ENCODE data around the gene TACR2.
A peak's percentile ranks its signal among the peaks of the same experiment; 100 is the strongest.
"Not testable (repeated sequence)": the region's sequence is repeated elsewhere in the genome, so short reads cannot be mapped to it uniquely, and the experiment has no call there.

Gene TACR2

DNA sequence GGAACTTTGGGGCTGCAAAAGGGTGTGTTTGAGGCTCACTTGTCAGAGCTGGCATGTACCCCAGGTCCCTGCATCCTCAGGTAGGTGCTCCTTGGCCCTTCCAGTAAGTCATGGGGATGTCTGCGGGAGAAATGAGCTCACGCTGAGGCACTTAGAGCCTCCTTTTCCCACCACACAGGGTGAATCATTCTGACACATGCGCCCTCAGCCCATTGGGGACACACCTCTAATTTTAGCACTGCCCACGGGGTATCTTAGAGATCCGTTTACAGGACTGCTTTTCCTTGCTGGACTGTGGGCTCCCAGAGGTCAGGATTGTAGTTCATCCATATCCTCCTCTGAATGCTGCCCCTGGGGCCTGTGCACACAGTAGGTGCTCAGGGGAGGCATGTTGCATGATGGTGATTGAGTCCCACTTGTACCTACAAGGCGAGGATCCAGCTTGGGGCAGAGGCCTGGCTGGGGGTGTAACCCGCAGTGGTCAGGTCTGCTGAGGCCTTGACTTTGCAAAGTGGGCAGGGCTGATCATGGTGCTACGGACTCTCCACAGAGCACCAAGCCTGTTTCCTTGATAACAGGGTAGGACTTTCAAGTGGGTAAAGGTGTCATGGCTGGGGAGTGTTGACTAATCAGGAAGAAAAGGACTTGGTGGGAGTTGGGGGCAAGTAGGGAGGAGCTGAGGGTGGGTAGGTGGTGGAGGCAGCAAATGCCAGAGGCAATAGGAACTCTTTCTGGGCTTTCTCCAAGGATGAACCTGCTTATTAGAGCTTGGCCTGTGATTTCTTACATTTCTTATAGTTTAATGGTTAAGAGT, 40.4 kb upstream of the TACR2 start:
- H3K4me3 ChIP-seq (ENCODE audit: low read depth, low read length) = no peak overlapping the region
- TF ChIP-seq, protein P1, sequence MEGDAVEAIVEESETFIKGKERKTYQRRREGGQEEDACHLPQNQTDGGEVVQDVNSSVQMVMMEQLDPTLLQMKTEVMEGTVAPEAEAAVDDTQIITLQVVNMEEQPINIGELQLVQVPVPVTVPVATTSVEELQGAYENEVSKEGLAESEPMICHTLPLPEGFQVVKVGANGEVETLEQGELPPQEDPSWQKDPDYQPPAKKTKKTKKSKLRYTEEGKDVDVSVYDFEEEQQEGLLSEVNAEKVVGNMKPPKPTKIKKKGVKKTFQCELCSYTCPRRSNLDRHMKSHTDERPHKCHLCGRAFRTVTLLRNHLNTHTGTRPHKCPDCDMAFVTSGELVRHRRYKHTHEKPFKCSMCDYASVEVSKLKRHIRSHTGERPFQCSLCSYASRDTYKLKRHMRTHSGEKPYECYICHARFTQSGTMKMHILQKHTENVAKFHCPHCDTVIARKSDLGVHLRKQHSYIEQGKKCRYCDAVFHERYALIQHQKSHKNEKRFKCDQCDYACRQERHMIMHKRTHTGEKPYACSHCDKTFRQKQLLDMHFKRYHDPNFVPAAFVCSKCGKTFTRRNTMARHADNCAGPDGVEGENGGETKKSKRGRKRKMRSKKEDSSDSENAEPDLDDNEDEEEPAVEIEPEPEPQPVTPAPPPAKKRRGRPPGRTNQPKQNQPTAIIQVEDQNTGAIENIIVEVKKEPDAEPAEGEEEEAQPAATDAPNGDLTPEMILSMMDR (IDR thresholded peaks at IDR 0.05; ENCODE audit: borderline replicate concordance, insufficient read depth, low read depth, low read length) = no peak

DNA sequence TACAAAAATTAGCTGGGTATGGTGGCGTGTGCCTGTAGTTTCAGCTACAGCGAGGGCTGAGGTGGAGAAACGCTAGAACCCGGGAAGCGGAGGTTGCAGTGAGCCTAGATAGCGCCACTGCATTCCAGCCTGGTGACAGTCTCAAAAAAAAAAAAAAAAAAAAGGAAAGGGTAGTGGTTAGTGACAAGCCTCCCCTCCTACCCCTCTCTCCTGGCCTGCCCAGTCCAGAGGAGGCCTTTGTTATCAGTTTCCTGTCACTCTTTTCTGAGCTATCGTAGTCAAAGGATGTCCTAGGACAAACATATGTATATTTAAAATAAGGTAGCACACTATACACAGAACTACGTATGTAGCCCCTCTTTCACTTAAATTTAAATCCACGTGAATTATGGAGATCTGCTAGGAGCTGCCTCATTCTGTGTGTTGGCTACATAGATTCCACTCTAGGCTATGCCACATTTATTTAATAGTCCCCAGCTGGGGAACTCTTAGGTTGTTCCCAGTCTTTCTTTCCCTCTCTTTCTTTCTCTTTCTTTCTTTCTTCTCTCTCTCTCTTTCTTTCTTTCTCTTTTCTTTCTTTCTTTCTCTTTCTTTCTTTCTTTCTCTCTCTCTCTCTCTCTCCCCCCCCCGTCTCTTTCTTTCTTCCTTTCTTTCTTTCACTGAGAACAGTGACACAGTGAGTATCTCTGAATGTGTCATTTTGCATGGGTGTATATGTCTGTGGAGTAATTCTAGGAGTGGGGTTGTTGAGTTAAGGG, 38.5 kb upstream of the TACR2 start:
- no peak overlapping the region for H3K4me3 ChIP-seq (ENCODE audit: low read depth, low read length)
- TF ChIP-seq, protein P1 (IDR thresholded peaks at IDR 0.05; ENCODE audit: borderline replicate concordance, insufficient read depth, low read depth, low read length) = no peak

DNA sequence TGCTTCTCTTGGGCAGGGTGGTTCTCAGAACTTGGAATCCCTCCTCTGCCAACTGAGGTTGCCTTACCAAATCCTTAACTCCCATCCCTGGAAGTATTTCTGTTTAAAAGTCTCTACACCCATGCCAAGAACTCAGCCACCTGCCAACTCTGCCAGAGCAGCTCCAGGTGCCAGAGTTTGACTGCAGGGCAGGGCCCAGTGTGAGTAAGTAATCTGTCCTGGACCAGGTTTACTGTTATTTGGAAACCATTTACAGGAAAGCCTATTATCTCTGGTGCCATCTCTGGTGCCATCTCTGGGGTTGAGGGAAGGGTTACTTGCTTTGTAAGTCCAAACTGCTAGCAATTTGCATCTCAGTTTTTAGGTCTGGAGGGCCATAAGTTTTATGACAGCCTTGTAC, 37.1 kb upstream of the TACR2 start:
- TF ChIP-seq, protein P1 (IDR thresholded peaks at IDR 0.05; ENCODE audit: borderline replicate concordance, insufficient read depth, low read depth, low read length) = no peak
- no peak overlapping the region for H3K4me3 ChIP-seq (ENCODE audit: low read depth, low read length)

DNA sequence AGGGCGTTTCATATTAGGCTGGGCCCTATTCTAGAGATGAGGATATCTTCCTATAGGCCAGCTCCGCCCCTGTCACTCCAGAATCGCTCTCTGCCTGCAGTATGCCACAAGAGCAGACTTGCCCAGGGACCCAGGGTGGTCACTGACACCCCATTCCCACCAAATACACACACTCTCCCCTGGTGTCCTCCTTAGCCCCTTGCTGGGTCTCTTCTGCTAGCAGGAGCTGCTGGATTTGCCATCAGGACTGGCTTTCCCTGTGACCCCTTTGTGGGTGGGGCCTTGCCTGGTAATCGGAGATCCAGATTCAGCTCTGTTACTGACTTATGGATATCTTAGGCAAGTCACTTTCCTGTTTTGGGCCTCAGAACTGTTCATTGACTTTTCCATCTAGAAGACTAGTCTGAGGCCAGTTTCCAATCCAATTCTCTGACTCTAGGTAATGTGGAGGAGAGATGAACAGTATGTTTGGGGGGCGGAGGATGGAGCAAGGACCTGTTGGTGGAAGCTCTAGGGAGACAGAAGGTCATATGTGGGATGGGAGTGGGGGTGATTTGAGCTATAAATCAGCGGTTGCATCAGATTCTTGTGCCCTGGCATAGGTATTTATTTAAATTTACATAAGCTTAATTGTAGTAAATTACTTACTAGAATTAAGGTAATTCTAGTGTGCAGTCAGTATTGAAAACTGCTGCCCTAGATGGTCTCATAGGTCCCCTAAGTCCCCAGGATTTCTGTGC, 36.1 kb upstream of the TACR2 start:
- TF ChIP-seq, protein P1 (IDR thresholded peaks at IDR 0.05; ENCODE audit: borderline replicate concordance, insufficient read depth, low read depth, low read length) = no peak
- H3K4me3 ChIP-seq (ENCODE audit: low read depth, low read length) = no peak overlapping the region

DNA sequence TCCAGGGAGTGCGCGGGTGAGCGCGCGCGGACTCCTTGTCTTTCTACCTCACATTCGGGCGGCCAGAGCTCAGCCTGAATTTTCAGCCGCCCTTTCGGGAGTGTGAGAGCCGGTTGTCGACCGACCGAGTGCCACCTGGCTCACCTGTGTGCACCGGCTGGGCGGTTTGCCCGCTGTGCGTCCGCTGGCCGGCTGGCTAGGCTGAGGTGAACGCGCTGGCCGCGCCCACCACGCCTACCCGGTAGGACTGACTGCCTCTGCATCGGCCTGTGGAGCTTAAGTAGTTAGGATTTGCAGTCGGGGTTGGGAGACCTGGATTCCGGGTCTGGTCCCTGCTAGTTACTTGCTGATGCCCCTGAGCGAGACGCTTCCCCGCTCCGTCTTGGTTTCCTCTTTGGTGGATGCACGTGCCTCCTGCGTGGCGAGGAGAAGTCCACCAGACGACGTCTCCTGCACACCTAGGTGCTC, 35.1 kb upstream of the TACR2 start:
- peak overlapping the region; percentile 53 for H3K4me3 ChIP-seq (ENCODE audit: low read depth, low read length)
- TF ChIP-seq, protein P1 (IDR thresholded peaks at IDR 0.05; ENCODE audit: borderline replicate concordance, insufficient read depth, low read depth, low read length) = no peak

DNA sequence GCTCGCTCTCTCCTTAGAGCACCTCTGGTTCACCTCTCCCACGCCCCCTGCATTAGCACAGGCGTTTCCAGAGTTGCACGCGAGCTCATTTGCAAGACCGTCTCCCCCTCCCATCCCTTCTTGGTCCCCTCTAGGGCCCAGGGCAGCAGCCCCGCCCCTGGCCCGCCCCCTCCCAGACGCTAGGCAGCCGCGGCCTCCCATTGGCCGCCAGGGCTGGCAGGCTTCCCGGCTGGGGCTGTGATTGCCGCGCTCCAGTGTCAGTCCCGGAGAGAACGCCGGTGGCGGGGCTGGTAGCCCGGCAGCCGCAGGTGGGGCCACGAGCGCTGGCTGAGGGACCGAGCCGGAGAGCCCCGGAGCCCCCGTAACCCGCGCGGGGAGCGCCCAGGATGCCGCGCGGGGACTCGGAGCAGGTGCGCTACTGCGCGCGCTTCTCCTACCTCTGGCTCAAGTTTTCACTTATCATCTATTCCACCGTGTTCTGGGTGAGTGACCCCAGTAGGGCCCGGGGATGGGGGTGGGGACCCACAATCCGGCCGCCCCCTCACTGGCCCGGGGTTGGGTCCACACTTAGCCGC, 34.6 kb upstream of the TACR2 start, which contains the start of gene TSPAN15:
TSS of gene TSPAN15 (plus strand) at position 257 of the 575 bp plus-strand sequence. CDS start at position 387, 130 bp downstream.
- peak within 1 kb of the TSS; percentile 53 for H3K4me3 ChIP-seq (ENCODE audit: low read depth, low read length)
- TF ChIP-seq, protein P1 (IDR thresholded peaks at IDR 0.05; ENCODE audit: borderline replicate concordance, insufficient read depth, low read depth, low read length) = no peak

DNA sequence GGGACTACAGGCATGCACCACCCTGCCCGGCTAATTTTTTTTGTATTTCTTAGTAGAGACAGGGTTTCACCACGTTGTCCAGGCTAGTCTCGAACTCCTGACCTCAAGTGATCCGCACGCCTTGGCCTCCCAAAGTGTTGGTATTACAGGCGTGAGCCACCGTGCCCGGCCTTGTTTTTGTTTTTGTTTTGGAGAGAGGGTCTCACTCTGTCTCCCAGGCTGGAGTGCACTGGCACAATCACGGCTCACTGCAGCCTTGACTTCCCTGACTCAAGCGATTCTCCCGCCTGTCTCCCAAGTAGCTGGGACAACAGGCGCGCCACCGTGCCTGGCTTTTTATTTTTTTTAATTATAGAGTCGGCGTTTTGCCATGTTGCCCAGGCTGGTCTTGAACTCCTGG, 33.7 kb upstream of the TACR2 start:
- H3K4me3 ChIP-seq (ENCODE audit: low read depth, low read length) = not testable (repeated sequence)
